Left lobe of liver (tissue), 2 donors: ENCODE measurements around the gene GARIN1A. TPM values are rescaled to one million over a fixed set of nuclear protein-coding genes. Genes with fewer than 3 reads are reported as not detected.
"Not testable (repeated sequence)": the region's sequence is repeated elsewhere in the genome, so short reads cannot be mapped to it uniquely, and the experiment has no call there.

Source experiments
- ATAC-seq: fragments of 200-7000 bp; cut with Tn5 transposase; one replicate; pipeline ENCODE4 v1.9.1; 2020; ENCODE audit warnings: mild to moderate bottlenecking, moderate library complexity
- DNase-seq: peaks from one replicate; pipeline ENCODE4 v3.0.0-alpha.2; 2020; ENCODE audit warnings: low spot score
- total RNA-seq: library from RNA; stranded (reverse); gene quantifications from one replicate; pipeline ENCODE4 v1.2.1, GENCODE V29; 2021
- donor health status: DM: no; HTN: no; CAD: no; lungs with moderate emphysema.
- donor health status: DM: no; HTN: yes; CAD: no.

The GARIN1A gene
- total RNA-seq, 1 donor from 2014 or later: 0.38 TPM

DNA sequence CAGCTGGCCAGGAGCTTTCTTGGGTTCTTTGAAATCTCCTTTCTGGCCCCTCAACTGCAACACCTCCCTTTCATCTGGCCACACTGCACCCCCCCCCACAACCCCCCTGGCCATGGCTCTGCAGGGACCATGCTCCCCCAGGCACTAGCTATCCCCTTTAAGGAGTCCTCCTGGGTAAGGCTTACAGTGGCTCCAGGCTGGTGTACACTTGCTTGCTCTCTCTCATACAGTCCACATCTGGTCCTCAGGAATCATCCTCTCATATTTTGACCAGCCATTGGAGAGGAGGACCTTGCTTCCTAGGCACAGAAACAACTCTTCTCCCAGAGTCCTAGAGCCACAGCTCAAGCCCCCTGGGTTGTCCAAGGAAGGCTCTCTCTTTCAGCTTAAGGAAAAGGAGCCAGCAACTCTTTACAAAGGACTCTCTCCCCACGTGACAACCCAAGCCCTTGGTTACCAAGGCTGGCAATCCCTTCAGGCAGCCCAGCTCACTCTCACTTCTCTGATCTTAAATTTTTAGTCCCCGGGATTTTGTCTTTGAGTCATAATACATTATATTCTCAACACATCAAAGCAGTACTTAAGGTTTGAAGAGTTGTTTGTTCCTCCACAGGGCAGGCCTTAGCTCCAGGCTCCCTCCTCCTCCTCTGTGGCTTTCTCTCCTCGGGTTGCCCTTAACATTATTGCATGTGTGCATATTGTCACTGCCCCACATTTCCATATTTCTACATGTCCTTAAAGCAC is 9.9 kb downstream of the GARIN1A start:
- no peak for DNase-seq
- ATAC-seq: no peak

DNA sequence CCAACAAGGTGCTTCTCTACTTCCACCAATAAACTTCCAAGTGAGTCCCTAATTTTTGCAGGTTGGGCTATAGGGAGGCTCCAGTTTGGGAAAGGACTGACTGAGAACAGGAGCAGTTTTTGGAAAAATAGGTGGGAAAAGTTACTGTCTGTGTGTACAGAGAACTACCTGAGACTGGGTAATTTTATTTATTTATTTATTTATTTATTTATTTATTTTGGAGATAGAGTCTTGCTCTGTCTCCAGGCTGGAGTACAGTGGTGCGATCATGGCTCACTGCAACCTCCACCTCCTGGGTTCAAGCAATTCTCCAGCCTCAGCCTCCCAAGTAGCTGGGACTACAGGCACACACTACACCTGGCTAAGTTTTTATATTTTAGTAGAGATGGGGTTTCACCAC is 11.2 kb downstream of the GARIN1A start:
- not testable (repeated sequence) for DNase-seq

DNA sequence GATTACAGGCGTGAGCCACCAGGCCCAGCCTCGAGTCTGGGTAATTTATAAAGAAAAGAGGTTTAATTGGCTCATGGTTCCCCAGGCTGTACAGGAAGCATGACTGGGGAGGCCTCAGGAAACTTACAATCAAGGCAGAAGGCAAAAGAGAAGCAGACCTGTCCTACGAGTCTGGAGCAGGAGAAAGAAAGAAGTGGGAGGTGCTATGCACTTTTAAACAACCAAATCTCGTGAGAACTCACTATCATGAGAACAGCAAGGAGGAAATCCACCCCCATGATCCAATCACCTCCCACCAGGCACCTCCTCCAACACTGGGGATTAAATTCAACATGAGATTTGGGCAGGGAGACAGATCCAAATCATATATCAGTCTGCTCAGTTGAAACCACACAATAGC is 11.6 kb downstream of the GARIN1A start:
- DNase-seq, ATAC-seq: not testable (repeated sequence)

More for the DNA sequence above, 11.2 kb downstream of the GARIN1A start:
- ATAC-seq: not testable (repeated sequence)

DNA sequence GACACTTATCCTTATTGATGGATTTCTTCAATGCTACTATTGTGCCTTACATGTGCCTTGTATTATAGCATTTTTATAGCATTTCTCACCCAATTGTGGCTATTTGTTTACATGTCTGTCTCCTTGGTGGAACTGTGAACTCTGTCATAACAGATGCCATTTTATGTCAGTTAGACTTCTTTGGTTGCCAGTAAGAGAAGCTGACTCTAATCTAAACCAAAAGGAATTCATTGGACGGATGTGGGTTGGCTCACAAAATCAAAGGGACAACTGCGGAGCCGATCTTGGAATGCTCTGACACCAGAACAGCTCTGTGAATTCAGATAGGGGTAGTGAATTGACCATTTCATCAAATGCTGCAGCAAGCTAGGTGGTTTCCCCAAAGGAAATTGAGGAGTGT is 15.0 kb downstream of the GARIN1A start:
- no peak for ATAC-seq

DNA sequence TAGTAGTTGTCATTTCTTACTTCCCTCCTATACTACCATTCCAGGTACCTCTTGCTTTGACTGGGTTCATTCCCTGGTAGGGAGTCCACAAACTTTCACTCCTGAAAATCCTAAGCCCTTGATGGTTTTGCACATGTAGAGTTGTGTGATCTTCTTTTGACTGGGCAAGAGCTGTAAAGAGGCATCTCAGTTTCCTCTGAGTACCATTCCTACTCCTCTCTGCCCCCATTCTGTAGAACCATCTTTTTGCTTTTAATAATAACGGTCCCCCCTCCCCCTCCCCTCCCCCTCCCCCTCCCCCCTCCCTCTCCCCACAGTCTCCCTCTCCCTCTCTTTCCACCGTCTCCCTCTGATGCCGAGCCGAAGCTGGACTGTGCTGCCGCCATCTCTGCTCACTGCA is 16.4 kb downstream of the GARIN1A start:
- no peak for DNase-seq
- no peak for ATAC-seq

More for the DNA sequence above, 15.0 kb downstream of the GARIN1A start:
- DNase-seq: no peak

DNA sequence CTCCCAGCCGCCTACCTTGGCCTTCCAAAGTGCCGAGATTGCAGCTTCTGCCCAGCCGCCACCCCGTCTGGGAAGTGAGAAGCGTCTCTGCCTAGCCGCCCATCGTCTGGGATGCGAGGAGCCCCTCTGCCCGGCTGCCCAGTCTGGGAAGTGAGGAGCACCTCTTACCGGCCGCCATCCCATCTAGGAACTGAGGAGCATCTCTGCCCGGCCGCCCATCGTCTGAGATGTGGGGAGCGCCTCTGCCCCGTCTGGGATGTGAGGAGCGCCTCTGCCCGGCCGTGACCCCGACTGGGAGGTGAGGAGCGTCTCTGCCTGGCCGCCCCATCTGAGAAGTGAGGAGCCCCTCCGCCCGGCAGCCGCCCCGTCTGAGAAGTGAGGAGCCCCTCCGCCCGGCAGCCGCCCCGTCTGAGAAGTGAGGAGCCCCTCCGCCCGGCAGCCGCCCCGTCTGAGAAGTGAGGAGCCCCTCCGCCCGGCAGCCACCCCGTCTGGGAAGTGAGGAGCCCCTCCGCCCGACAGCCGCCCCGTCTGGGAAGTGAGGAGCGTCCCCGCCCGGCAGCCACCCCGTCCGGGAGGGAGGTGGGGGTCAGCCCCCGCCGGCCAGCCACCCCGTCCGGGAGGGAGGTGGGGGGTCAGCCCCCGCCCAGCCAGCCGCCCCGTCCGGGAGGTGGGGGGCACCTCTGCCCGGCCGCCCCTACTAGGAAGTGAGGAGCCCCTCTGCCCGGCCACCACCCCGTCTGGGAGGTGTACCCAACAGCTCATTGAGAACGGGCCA is 17.3 kb downstream of the GARIN1A start:
- not testable (repeated sequence) for DNase-seq, ATAC-seq

DNA sequence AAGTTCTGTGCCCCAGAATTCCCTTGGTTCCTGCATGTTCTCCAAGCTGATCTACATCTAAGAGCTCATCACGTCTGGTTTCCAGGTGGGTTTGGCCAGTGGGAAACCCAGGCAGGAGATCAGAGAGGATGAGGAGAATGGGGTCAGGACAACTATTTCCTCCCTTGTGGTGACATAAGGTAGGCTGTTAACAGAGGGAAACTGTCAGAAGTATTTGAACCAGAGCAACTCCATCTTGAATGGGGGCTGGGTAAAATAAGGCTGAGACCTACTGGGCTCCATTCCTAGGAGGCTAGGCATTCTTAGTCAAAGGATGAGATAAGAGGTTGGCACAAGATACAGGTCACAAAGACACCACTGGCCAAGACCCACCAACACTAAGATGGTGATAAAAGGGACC is 19.1 kb downstream of the GARIN1A start:
- ATAC-seq (no peak), DNase-seq (no peak)

DNA sequence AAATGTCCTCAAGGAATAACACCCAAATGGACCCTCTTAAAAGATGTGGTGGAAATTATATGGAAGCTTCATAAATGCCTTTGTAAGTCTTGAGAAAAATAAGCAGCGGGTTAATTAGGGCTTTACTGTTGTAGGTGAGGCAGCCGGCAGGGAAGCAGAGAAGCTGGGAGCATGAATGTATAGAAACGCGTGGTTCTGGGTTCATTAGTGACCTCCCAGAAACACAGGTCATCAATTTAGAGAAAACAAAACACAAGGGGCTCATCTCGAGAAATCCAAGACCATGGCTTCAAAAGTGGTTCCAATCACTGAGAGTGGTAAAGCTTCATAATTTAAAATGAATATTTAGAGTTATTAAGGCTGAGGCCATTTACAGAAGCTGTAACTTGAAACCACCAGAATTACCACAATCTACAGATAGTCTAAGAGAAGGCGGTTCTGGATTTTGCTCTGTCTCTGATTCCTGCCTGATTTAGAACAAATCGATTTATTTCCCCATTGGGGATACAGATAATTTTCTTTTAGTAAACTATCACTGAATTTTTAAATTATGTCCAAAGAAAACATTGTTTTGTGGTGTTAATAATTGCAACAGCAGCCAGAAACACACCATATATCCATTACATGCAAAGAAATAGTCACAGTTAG is 20.7 kb downstream of the GARIN1A start:
- no peak for ATAC-seq
- DNase-seq: no peak

DNA sequence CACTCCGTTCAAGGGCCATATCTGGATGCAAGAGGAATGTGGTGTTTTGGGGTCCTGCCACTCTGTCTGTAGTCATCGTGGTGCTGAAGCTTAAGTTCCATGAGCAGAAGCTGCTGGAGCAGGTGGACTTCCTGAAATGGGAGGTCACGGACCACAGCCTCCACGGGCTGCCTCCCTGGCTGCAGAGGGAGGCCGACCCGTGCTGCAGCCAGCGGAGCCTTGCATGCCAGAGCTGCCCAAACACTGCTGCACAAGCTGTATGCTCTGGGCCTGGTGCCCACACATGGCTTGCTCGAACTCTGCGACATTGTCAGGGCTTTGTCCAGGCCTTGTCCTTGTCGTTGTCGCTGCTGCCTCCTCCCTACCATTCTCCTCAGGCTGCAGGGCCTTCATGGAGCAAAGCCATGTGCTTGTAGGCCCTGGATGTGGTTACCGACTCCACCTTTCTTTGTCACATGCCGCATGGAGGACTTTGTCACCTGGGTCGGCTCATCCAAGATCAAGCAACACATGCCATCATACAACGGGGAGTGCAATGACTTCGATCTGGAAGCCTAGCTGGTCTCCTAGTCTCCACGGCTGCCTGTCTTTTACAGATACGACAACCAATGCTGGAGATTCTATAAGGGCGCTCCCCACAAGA is 21.4 kb downstream of the GARIN1A start:
- DNase-seq (no peak), ATAC-seq (no peak)

DNA sequence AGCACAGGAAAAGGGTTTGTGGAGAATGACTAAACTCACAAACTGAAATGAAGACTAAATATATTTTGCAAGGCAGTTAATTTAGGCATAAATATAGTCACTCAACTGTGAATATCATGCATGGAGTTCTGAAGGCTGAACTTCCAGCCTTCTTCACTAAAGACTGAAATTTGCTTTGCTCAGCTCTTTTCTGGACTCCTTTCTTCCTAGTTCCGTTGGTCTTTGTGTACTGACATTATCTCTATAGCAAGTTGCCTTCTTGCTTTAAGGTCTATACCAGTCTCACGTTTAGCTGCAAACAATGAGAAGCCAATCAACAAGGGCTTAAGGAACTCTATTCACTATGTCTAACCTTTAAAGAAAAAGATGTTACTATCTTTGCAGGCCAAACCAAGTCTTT is 22.6 kb downstream of the GARIN1A start:
- DNase-seq: no peak

DNA sequence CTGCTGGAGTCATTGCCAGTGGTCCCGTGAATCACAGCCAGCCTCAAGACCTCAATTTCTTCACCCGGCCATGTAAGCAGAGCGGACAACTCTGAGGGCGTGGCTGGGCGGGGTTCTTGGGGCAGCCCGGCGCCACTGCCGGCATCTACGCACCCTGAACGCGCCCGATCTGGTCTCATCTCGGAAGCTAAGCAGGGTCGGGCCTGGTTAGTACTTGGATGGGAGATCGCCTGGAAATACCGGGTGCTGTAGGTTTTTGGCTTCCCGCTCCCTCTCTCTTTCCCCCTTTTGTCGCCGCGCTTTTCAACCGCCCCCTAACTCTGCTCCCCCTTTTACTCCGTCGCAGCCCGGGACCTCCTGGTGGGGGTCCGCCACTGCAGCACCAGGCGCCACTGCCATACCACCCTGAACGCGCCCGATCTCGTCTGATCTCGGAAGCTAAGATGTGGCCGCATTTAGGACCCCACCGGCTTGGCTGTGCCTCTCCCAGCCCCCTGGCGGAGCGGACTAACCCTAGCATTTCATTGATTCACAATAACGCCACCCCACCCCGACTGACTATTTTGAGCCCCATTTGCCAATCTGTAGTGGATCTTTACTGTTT is 25.3 kb downstream of the GARIN1A start:
- ATAC-seq (peak; percentile 57), DNase-seq (no peak)

More for the DNA sequence above, 22.6 kb downstream of the GARIN1A start:
- no peak for ATAC-seq

DNA sequence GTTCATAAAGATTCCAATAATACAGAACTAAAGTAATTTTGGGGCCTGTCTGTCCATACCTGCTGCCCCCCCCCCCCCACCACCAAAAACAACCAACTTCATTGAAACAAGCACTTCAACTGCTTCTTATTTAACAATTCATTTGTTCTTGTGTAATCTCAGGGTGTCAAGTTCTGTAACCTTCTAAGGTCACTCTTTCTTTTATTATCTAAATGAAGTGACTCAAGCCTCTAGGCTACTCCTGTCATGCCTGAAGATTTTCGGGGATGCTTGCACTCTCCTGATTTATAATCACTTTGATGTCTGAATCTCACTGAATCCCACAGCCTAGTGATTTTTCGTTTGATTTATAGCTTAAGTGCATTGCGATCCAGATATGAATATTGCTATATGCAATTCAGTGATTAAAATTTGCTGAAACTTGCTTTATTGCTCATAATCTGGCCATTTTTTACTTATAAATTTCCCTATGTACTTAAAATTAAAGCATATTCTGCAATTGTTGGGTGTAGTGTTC is 27.2 kb downstream of the GARIN1A start:
- ATAC-seq: no peak
- DNase-seq: no peak

DNA sequence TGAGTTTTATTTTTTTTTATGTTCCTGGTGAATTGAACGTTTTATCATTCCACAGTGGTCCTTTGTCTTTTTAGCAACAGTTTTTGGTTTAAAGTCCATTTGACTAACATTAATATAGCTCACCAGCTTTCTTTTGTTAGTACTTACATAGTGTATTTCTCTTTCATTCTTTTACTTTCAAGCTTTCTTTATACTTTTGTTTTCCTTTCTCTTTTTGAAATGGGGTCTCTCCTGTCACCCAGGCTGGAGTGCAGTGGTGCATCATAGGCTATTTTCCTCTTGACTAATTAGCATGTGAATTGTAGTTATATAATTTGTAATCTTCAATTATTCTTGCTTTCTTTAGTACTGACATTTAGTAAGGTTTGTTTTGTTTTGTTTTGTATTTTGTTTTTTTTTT is 27.8 kb downstream of the GARIN1A start:
- ATAC-seq (no peak), DNase-seq (no peak)

DNA sequence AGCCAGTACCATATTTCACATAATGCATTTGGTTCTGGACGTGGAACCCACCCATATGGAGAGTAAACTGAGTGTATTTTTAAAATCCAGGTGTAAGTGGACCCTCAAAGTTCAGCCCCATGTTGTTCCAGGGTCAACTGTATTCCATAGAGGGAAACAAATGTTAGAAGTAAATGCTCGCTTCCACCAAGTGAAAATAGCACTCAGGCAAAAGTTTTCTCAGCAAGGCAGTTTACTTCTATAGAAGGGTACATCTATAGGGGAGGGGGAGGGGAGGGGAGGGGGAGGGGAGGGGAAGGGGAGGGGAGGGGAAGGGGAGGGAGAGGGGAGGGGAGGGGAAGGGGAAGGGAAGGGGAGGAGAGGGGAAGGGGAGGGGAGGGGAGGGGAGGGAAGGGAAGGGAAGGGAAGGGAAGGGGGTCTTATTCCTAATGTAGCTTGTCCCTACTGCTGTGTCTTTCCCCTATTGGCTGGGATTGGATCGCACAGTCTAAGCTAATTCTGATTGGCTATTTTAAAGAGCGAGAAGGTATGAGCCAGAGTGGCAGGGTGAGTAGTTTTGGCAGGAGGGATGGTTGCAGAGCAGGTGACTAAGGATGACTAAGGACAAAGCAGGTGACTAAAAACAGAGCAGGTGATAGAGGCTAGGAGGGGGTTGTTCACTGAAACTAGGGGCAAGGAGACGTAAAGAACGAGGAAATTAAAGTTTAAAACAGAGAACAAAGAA is 29.1 kb downstream of the GARIN1A start:
- DNase-seq: no peak
- ATAC-seq: no peak

DNA sequence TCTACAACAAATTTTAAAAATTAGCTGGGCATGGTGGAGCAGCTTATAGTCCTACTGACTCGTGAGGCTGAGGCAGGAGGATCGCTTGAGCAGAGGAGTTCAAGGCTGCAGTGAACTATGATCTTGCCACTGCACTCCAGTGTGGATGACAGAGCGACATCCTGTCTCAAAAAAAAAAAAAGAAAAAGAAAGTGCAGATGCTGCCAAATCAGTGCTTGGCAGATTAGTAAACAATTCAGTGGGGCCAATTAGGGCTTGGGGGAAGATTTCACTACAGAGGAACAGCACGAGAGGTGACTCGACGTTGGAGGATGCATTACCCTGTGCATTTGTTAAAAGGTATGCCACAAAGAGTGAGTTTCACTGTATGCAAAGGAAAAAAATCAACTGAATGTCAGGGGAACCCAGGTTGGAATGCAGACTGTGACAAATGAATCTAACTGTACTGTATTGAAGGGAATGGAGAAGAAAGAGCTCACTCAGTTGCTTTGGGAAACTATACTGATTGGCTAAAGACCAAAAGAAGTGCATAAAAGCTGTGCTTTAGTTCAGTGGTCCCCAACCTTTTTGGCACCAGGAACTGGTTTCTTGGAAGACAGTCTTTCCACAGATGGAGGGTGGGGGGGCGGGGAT is 31.6 kb downstream of the GARIN1A start:
- ATAC-seq: no peak
- DNase-seq: no peak

DNA sequence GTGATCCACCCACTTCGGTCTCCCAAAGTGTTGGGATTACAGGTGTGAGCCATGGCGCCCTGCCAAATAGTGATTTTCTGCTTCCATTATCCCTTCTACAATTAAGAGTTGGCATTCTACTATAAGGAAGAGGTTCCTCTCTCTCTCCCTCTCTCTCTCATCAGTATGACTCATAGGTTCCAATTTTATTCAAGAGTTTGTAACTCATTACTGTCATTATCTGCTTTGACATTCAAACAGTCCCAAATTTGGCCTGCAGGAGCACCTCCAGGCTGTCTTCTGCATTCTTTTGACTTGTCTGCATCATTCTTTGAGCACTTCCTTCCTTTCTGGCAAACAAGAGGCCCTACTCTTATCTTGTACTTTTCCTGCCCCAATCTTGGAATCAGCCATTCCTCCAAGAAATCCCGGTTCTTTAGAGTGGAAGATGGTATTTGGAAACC is 33.8 kb downstream of the GARIN1A start:
- ATAC-seq (peak; percentile 40), DNase-seq (no peak)

DNA sequence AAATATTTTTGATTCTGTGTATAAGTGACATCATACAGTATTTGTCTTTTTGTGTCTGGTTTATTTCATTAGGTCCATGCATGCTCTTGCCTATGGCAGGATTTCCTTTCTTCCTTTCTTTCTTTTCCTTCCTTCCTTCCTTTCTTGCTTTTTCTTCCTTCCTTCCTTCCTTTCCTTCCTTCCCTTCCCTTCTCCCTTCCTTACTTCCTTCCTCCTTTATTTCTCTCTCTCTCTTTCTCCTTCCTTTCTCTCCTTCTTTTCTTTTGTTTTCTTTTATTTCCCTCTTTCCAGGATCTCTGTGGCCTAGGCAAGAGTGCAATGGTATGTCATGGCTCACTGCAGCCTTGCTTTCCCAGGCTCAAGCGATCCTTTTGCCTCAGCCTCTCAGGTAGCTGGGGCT is 35.7 kb downstream of the GARIN1A start:
- no peak for ATAC-seq

DNA sequence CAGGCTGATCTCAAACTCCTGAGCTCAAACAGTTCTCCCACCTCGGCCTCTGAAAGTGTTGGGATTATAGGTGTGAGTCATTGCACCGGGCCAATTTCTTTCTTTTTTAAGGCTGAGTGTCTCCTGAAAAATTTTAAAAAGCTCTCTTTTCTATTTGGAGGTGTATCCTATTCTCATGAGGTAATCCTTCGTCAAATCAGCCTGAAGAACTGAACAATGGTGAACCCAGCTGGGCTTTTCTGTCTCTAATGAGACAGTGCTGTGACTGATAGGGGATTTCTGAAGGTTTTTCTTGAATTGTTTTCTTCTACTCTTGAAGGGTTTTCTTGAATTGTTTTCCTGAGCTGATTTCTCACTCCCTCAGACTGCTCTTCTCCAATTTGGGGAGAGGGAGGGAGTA is 36.1 kb downstream of the GARIN1A start:
- DNase-seq (no peak), ATAC-seq (no peak)

More for the DNA sequence above, 35.7 kb downstream of the GARIN1A start:
- no peak for DNase-seq

DNA sequence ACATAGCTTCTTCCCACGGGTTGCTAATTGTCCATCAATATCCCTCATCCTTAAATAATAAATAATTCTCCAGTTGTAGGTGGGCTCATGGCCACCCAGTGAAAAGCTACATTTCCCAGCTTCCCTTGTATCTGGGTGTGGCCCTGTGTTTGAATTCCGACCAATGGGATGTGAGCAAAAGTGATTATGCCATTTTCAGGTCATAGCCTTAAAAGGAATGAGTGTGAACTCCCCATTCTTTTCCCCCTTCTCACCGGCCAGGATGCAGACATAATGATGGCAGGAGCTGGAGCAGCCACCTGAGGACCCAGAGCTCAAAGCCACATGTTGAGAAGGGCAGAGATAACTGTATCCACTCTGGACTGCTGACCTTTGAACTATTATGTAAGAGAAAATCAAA is 36.7 kb downstream of the GARIN1A start:
- ATAC-seq: no peak
- no peak for DNase-seq
